Testis (tissue), 2 donors: ENCODE measurements around the gene NRARP.

ENCODE experiments used
- CTCF ChIP-seq, 3 experiments: fragments of 450-650 bp in 2 of 3; fragments of 200-600 bp in 1 of 3; sonication (generic) in 1 of 3; IDR thresholded peaks; one replicate each; pipeline ENCODE4 v1.5.1; 2016 to 2019; ENCODE audit warnings: antibody characterized with exemption in 3 of 3, mild to moderate bottlenecking in 2 of 3, moderate library complexity in 1 of 3
- POLR2A ChIP-seq: fragments of 450-650 bp; IDR thresholded peaks from one replicate; pipeline ENCODE4 v1.6.1; 2017; ENCODE audit warnings: antibody characterized with exemption, mild to moderate bottlenecking, moderate library complexity

DNA sequence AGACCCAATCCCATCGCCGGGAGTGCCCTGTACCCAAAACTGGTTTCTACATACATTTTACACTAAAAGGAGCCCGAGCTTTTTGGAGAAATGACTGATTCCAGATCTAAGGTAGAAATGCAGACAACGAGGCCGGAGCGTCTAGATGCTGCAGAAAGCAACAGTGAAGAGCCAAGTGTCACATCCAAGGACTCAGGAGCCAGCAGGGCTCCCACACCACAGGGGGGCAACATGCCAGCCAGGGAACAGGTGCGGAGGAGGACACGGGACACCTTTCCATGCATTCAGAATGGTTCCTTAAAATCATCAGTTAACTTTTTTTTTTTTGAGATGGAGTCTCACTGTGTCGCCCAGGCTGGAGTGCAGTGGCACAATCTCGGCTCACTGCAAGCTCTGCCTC, 23.1 kb upstream of the NRARP start:
- TF ChIP-seq POLR2A (no peak), CTCF (IDR thresholded peaks at IDR 0.05) (no peak)
